HEK293 (cell line): ENCODE measurements around the gene KRT82.

Experiments
- CTCF ChIA-PET: fragments of 350-600 bp; formaldehyde crosslinking; extraction: SDS; loops from one replicate; lab custom pipeline; 2021; ENCODE audit warnings: antibody characterized with exemption; lab: Yijun Ruan, JAX
- POLR2A ChIA-PET: fragments of 300-600 bp; formaldehyde crosslinking; extraction: SDS; loops from one replicate; lab custom pipeline; 2020; ENCODE audit warnings: antibody characterized with exemption, inconsistent platforms; lab: Yijun Ruan, JAX
- H3K27ac ChIP-seq: fragments of 200-500 bp; sonication (Bioruptor generic); 2 replicates; pipeline ENCODE4 v1.5.1; 2014; ENCODE audit warnings: low read depth, low read length, control low read depth, inconsistent platforms; ENCODE audit errors: extremely low read depth
- H3K36me3 ChIP-seq, 2 experiments: fragments of 200-500 bp in 1 of 2; sonication (Bioruptor generic) in 1 of 2; 1 replicate in 1 of 2; 2 replicates in 1 of 2; pipeline ENCODE4 v1.5.1; 2014 to 2017; ENCODE audit warnings: inconsistent platforms in 2 of 2, low read length in 2 of 2; ENCODE audit not compliant: control insufficient read depth in 2 of 2, insufficient read depth in 1 of 2
- H3K4me1 ChIP-seq: fragments of 200-500 bp; sonication (Bioruptor generic); 2 replicates; pipeline ENCODE4 v1.5.1; 2014; ENCODE audit warnings: mild to moderate bottlenecking, low read length, inconsistent platforms; ENCODE audit not compliant: control insufficient read depth, insufficient read depth
- H3K4me3 ChIP-seq: 2 replicates; pipeline ENCODE4 v1.5.1; 2011; ENCODE audit warnings: low read depth, mild to moderate bottlenecking, control low read depth, low read length, moderate library complexity
- H3K9me3 ChIP-seq: fragments of 200-500 bp; sonication (Bioruptor generic); 2 replicates; pipeline ENCODE4 v1.5.1; 2014; ENCODE audit warnings: low read depth, low read length, inconsistent platforms; ENCODE audit not compliant: control insufficient read depth, insufficient read depth
- KLF17 ChIP-seq: fragments of 450-650 bp; formaldehyde crosslinking; IDR thresholded peaks from 2 replicates; pipeline ENCODE4 v1.5.1; 2016; ENCODE audit warnings: missing biosample characterization, missing genetic modification characterization
- SCRT1 ChIP-seq: fragments of 450-650 bp; formaldehyde crosslinking; IDR thresholded peaks from 2 replicates; pipeline ENCODE4 v1.5.1; 2016; ENCODE audit warnings: missing biosample characterization, missing genetic modification characterization, borderline replicate concordance
- ZFP37 ChIP-seq: fragments of 450-650 bp; formaldehyde crosslinking; IDR thresholded peaks from 2 replicates; pipeline ENCODE4 v1.5.1; 2016; ENCODE audit warnings: missing biosample characterization, missing genetic modification characterization
- ZNF223 ChIP-seq: fragments of 450-650 bp; formaldehyde crosslinking; IDR thresholded peaks from 2 replicates; pipeline ENCODE4 v1.5.1; 2016; ENCODE audit warnings: missing biosample characterization, missing genetic modification characterization
- ZNF280C ChIP-seq: fragments of 450-650 bp; formaldehyde crosslinking; IDR thresholded peaks from 2 replicates; pipeline ENCODE4 v1.5.1; 2016; ENCODE audit warnings: missing biosample characterization, missing genetic modification characterization
- ZNF324 ChIP-seq: fragments of 450-650 bp; formaldehyde crosslinking; IDR thresholded peaks from 2 replicates; pipeline ENCODE4 v1.5.1; 2016; ENCODE audit warnings: missing biosample characterization, missing genetic modification characterization
- ZNF341 ChIP-seq: fragments of 450-650 bp; formaldehyde crosslinking; IDR thresholded peaks from 2 replicates; pipeline ENCODE4; 2016; ENCODE audit warnings: low read depth, missing biosample characterization, missing genetic modification characterization
- ZNF354C ChIP-seq: fragments of 450-650 bp; formaldehyde crosslinking; IDR thresholded peaks from 2 replicates; pipeline ENCODE4 v1.5.1; 2016; ENCODE audit warnings: missing biosample characterization, missing genetic modification characterization, low read depth, borderline replicate concordance
- ZNF366 ChIP-seq: fragments of 450-650 bp; formaldehyde crosslinking; conservative IDR thresholded peaks from 2 replicates; pipeline ENCODE4 v1.5.1; 2016; ENCODE audit warnings: missing biosample characterization, missing genetic modification characterization
- ZNF37A ChIP-seq: fragments of 450-650 bp; IDR thresholded peaks from 2 replicates; pipeline ENCODE4 v1.5.1; 2018; ENCODE audit warnings: missing biosample characterization, missing genetic modification characterization
- ZNF473 ChIP-seq: fragments of 450-650 bp; formaldehyde crosslinking; IDR thresholded peaks from 2 replicates; pipeline ENCODE4 v1.5.1; 2017; ENCODE audit warnings: missing biosample characterization, missing genetic modification characterization
- ZNF521 ChIP-seq: fragments of 450-650 bp; formaldehyde crosslinking; IDR thresholded peaks from 2 replicates; pipeline ENCODE4 v1.5.1; 2017; ENCODE audit warnings: missing biosample characterization, mild to moderate bottlenecking, missing genetic modification characterization
- ZNF529 ChIP-seq: fragments of 450-650 bp; formaldehyde crosslinking; IDR thresholded peaks from 2 replicates; pipeline ENCODE4 v1.5.1; 2017; ENCODE audit warnings: missing genetic modification characterization, missing biosample characterization; ENCODE audit not compliant: insufficient replicate concordance
- ZNF544 ChIP-seq: fragments of 450-650 bp; formaldehyde crosslinking; IDR thresholded peaks from 2 replicates; pipeline ENCODE4 v1.5.0; 2017; ENCODE audit warnings: missing biosample characterization, missing genetic modification characterization
- ZNF571 ChIP-seq: fragments of 450-650 bp; formaldehyde crosslinking; IDR thresholded peaks from 2 replicates; pipeline ENCODE4 v1.5.0; 2017; ENCODE audit warnings: missing biosample characterization, missing genetic modification characterization
- ZNF580 ChIP-seq: fragments of 450-650 bp; formaldehyde crosslinking; IDR thresholded peaks from 2 replicates; pipeline ENCODE4 v1.5.1; 2016; ENCODE audit warnings: missing biosample characterization, missing genetic modification characterization
- ZNF624 ChIP-seq: fragments of 450-650 bp; formaldehyde crosslinking; IDR thresholded peaks from 2 replicates; pipeline ENCODE4 v1.5.1; 2017; ENCODE audit warnings: missing biosample characterization, missing genetic modification characterization
- ZNF629 ChIP-seq: fragments of 450-650 bp; formaldehyde crosslinking; IDR thresholded peaks from 2 replicates; pipeline ENCODE4 v1.5.1; 2017; ENCODE audit warnings: missing biosample characterization, missing genetic modification characterization
- ZNF658 ChIP-seq: fragments of 450-650 bp; formaldehyde crosslinking; IDR thresholded peaks from 2 replicates; pipeline ENCODE4; 2016; ENCODE audit warnings: missing biosample characterization, missing genetic modification characterization
- ZNF692 ChIP-seq: fragments of 450-650 bp; formaldehyde crosslinking; IDR thresholded peaks from 2 replicates; pipeline ENCODE4 v1.5.1; 2016; ENCODE audit warnings: missing biosample characterization, missing genetic modification characterization
- ZNF701 ChIP-seq: fragments of 450-650 bp; formaldehyde crosslinking; IDR thresholded peaks from 2 replicates; pipeline ENCODE4 v1.5.1; 2016; ENCODE audit warnings: missing biosample characterization, missing genetic modification characterization
- ZNF76 ChIP-seq: fragments of 450-650 bp; formaldehyde crosslinking; IDR thresholded peaks from 2 replicates; pipeline ENCODE4; 2016; ENCODE audit warnings: low read depth, missing biosample characterization, missing genetic modification characterization, borderline replicate concordance
- ZNF843 ChIP-seq: fragments of 450-650 bp; formaldehyde crosslinking; IDR thresholded peaks from 2 replicates; pipeline ENCODE4 v1.5.1; 2016; ENCODE audit warnings: missing biosample characterization, missing genetic modification characterization
- ZSCAN16 ChIP-seq: fragments of 450-650 bp; formaldehyde crosslinking; IDR thresholded peaks from 2 replicates; pipeline ENCODE4 v1.5.1; 2016; ENCODE audit warnings: missing biosample characterization, missing genetic modification characterization
- TF ChIP-seq, protein P1 (sequence below): fragments of 450-650 bp; formaldehyde crosslinking; IDR thresholded peaks from 2 replicates; pipeline ENCODE4 v1.5.0; 2017; ENCODE audit warnings: missing biosample characterization, missing genetic modification characterization, borderline replicate concordance
- TF ChIP-seq, protein P2 (sequence below): fragments of 450-650 bp; formaldehyde crosslinking; IDR thresholded peaks from 2 replicates; pipeline ENCODE4 v1.5.1; 2016; ENCODE audit warnings: missing biosample characterization, missing genetic modification characterization
- TF ChIP-seq, protein P3 (sequence below): fragments of 450-650 bp; formaldehyde crosslinking; IDR thresholded peaks from 2 replicates; pipeline ENCODE4 v1.5.1; 2016; ENCODE audit warnings: missing biosample characterization, missing genetic modification characterization

The KRT82 gene

DNA sequence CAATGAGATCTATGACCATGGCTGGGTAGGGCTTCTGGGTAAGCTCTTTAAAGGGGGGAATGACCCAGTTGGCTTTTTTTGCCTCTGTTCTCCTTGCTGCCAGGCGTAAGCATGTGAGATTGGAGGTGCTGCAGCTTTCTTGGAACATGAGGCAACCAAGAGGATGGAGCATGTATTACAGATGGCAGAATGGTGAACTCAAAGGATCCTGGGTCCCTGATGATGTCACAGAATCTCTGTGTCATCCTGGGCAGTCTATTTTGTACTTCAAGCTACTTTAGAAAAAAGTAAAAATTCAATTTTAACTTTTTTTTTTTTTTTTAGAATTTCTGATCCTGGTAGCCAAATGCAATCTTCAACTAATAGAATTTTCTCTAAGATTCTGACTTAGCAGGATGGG lies 8.0 kb downstream of the KRT82 start (continued):
- no peak for TF ChIP-seq ZNF701 (tag by site-specific recombination)
- TF ChIP-seq ZNF37A (tag by site-specific recombination): no peak
- no peak for TF ChIP-seq ZNF580
- TF ChIP-seq ZSCAN16 (tag by site-specific recombination): no peak
- TF ChIP-seq, protein P1, sequence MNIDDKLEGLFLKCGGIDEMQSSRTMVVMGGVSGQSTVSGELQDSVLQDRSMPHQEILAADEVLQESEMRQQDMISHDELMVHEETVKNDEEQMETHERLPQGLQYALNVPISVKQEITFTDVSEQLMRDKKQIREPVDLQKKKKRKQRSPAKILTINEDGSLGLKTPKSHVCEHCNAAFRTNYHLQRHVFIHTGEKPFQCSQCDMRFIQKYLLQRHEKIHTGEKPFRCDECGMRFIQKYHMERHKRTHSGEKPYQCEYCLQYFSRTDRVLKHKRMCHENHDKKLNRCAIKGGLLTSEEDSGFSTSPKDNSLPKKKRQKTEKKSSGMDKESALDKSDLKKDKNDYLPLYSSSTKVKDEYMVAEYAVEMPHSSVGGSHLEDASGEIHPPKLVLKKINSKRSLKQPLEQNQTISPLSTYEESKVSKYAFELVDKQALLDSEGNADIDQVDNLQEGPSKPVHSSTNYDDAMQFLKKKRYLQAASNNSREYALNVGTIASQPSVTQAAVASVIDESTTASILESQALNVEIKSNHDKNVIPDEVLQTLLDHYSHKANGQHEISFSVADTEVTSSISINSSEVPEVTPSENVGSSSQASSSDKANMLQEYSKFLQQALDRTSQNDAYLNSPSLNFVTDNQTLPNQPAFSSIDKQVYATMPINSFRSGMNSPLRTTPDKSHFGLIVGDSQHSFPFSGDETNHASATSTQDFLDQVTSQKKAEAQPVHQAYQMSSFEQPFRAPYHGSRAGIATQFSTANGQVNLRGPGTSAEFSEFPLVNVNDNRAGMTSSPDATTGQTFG (tag by site-specific recombination): no peak
- no peak for TF ChIP-seq ZNF521 (tag by site-specific recombination)
- no peak for TF ChIP-seq ZNF76
- no peak for TF ChIP-seq ZNF473 (tag by site-specific recombination)
- TF ChIP-seq ZNF629 (tag by site-specific recombination): no peak
- TF ChIP-seq, protein P2, sequence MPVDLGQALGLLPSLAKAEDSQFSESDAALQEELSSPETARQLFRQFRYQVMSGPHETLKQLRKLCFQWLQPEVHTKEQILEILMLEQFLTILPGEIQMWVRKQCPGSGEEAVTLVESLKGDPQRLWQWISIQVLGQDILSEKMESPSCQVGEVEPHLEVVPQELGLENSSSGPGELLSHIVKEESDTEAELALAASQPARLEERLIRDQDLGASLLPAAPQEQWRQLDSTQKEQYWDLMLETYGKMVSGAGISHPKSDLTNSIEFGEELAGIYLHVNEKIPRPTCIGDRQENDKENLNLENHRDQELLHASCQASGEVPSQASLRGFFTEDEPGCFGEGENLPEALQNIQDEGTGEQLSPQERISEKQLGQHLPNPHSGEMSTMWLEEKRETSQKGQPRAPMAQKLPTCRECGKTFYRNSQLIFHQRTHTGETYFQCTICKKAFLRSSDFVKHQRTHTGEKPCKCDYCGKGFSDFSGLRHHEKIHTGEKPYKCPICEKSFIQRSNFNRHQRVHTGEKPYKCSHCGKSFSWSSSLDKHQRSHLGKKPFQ (tag by site-specific recombination): no peak

- Histone ChIP-seq H3K9me3 (no peaks in the 10 kb centered on the region), H3K4me1 (no peaks in the 10 kb centered on the region), H3K4me3 (no peak overlapping the region), H3K27ac (no peak overlapping the region), H3K36me3 (no peaks in the 10 kb centered on the region)
- TF ChIP-seq ZNF280C: no peak
- TF ChIP-seq ZNF354C (tag by site-specific recombination): no peak
- no peak for TF ChIP-seq ZNF223 (tag by site-specific recombination)
- TF ChIP-seq SCRT1: no peak
- no peak for TF ChIP-seq ZNF624 (tag by site-specific recombination)
- no peak for TF ChIP-seq ZNF366 (tag by site-specific recombination)
- TF ChIP-seq ZNF571 (tag by site-specific recombination): no peak
- no peak for TF ChIP-seq ZFP37
- no peak for TF ChIP-seq ZNF843 (tag by site-specific recombination)
- no peak for TF ChIP-seq ZNF692 (tag by site-specific recombination)
- no peak for TF ChIP-seq ZNF544 (tag by site-specific recombination)
- TF ChIP-seq ZNF529 (tag by site-specific recombination): no peak
- no peak for TF ChIP-seq KLF17
- TF ChIP-seq, protein P3, sequence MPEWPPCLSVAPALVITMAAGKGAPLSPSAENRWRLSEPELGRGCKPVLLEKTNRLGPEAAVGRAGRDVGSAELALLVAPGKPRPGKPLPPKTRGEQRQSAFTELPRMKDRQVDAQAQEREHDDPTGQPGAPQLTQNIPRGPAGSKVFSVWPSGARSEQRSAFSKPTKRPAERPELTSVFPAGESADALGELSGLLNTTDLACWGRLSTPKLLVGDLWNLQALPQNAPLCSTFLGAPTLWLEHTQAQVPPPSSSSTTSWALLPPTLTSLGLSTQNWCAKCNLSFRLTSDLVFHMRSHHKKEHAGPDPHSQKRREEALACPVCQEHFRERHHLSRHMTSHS: no peak
- TF ChIP-seq ZNF341 (tag by site-specific recombination): no peak
- TF ChIP-seq ZNF324 (tag by site-specific recombination): no peak
- TF ChIP-seq ZNF658: no peak
- TF ChIP-seq ZNF76: no peak
- CTCF ChIA-PET: interaction anchor here (0.6 to 4.6 kb wide), 22 partner anchors 8 to 483 kb away, joined by 3 to 26 read pairs (median 4); partner anchors contain the start of genes KRT6A and KRT82
- POLR2A ChIA-PET: no interaction called here
These were observed 9.5 kb downstream of the KRT82 start for GRCh38 chr12:52396656-52397055.
